HUES6 (cell line): ENCODE measurements around the gene NRL.

Source experiments
- H3K27ac ChIP-seq: 2 replicates; pipeline ENCODE4 v1.7.0; 2013; ENCODE audit warnings: low read depth, mild to moderate bottlenecking, low read length, inconsistent platforms
- H3K27me3 ChIP-seq: 2 replicates; pipeline ENCODE4 v1.6.1; 2013; ENCODE audit warnings: low read length; ENCODE audit not compliant: control insufficient read depth, insufficient read depth
- H3K36me3 ChIP-seq: 2 replicates; pipeline ENCODE4 v1.6.1; 2013; ENCODE audit warnings: low read length; ENCODE audit not compliant: control insufficient read depth, insufficient read depth
- H3K4me1 ChIP-seq: 2 replicates; pipeline ENCODE4 v1.6.1; 2013; ENCODE audit warnings: low read length; ENCODE audit not compliant: control insufficient read depth, insufficient read depth
- H3K4me3 ChIP-seq: 2 replicates; pipeline ENCODE4 v1.5.1; 2013; ENCODE audit warnings: low read depth, low read length
- H3K9ac ChIP-seq: one replicate; pipeline ENCODE4 v1.6.1; 2013; ENCODE audit warnings: mild to moderate bottlenecking, low read length
- H3K9me3 ChIP-seq: 2 replicates; pipeline ENCODE4 v1.6.1; 2013; ENCODE audit warnings: low read depth, low read length; ENCODE audit not compliant: control insufficient read depth, insufficient read depth

The NRL gene

GRCh38 chr14:24069411-24069735, 45.4 kb downstream of the NRL start:
- peaks cover 14% of the 10 kb centered on the region; the same call in 1 of the 2 replicates for H3K27me3 ChIP-seq
- no peak overlapping the region for H3K9ac ChIP-seq
- no peak overlapping the region for H3K4me3 ChIP-seq
- no peaks in the 10 kb centered on the region for H3K4me1 ChIP-seq
- no peak overlapping the region for H3K27ac ChIP-seq
- no peaks in the 10 kb centered on the region for H3K9me3 ChIP-seq
- no peaks in the 10 kb centered on the region for H3K36me3 ChIP-seq

GRCh38 chr14:24068711-24069410, 45.9 kb downstream of the NRL start:
- H3K27me3 ChIP-seq = peaks cover 14% of the 10 kb centered on the region; the same call in 1 of the 2 replicates

GRCh38 chr14:24067133-24068082, 47.3 kb downstream of the NRL start:
- Histone ChIP-seq H3K27ac (no peak overlapping the region), H3K4me1 (no peaks in the 10 kb centered on the region), H3K4me3 (no peak overlapping the region), H3K9ac (no peak overlapping the region), H3K27me3 (peaks cover 14% of the 10 kb centered on the region; the same call in 1 of the 2 replicates), H3K9me3 (no peaks in the 10 kb centered on the region), H3K36me3 (no peaks in the 10 kb centered on the region)

More at GRCh38 chr14:24068711-24069410, 45.9 kb downstream of the NRL start:
- Histone ChIP-seq H3K27ac (no peak overlapping the region), H3K9me3 (no peaks in the 10 kb centered on the region), H3K4me3 (no peak overlapping the region), H3K9ac (no peak overlapping the region), H3K4me1 (no peaks in the 10 kb centered on the region), H3K36me3 (no peaks in the 10 kb centered on the region)

GRCh38 chr14:24066496-24067132, 48.1 kb downstream of the NRL start:
- no peaks in the 10 kb centered on the region for H3K36me3 ChIP-seq
- H3K9ac ChIP-seq = no peak overlapping the region
- no peak overlapping the region for H3K27ac ChIP-seq
- no peak overlapping the region for H3K4me3 ChIP-seq
- no peaks in the 10 kb centered on the region for H3K4me1 ChIP-seq
- peaks cover 14% of the 10 kb centered on the region; the same call in 1 of the 2 replicates for H3K27me3 ChIP-seq
- no peaks in the 10 kb centered on the region for H3K9me3 ChIP-seq

GRCh38 chr14:24065408-24065807, 49.3 kb downstream of the NRL start:
- Histone ChIP-seq H3K4me3 (no peak overlapping the region), H3K9me3 (no peaks in the 10 kb centered on the region), H3K27ac (no peak overlapping the region), H3K27me3 (peaks cover 7% of the 10 kb centered on the region; the same call in 1 of the 2 replicates), H3K9ac (no peak overlapping the region), H3K36me3 (no peaks in the 10 kb centered on the region), H3K4me1 (no peaks in the 10 kb centered on the region)

DNA sequence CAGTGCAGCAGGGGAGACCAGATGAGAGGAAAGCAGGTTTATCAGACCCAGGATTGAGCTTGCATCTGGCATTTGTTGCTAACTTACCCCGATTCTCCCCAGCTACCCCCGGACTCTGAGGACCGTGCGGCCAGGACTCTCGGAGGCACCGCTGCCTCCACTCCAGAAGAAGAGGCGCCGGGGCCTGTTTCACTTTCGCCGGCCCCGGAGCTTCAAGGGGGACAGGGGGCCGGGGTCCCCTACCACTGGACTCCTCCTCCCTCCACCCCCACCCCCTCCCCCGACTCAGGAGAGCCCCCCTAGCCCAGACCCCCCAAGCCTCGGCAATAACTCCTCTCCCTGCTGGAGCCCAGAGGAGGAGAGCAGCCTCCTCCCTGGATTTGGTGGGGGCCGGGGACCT, 49.9 kb downstream of the NRL start:
- peaks cover 2% of the 10 kb centered on the region; the same call in 1 of the 2 replicates for H3K27me3 ChIP-seq
- H3K4me1 ChIP-seq = no peaks in the 10 kb centered on the region
- no peak overlapping the region for H3K9ac ChIP-seq
- no peaks in the 10 kb centered on the region for H3K36me3 ChIP-seq
- H3K4me3 ChIP-seq = no peak overlapping the region
- H3K27ac ChIP-seq = no peak overlapping the region
- H3K9me3 ChIP-seq = no peaks in the 10 kb centered on the region

GRCh38 chr14:24064091-24064795, 50.5 kb downstream of the NRL start:
- H3K4me3 ChIP-seq = no peak overlapping the region
- H3K36me3 ChIP-seq = no peaks in the 10 kb centered on the region
- no peaks in the 10 kb centered on the region for H3K27me3 ChIP-seq
- no peaks in the 10 kb centered on the region for H3K9me3 ChIP-seq
- no peaks in the 10 kb centered on the region for H3K4me1 ChIP-seq
- no peak overlapping the region for H3K9ac ChIP-seq
- no peak overlapping the region for H3K27ac ChIP-seq

- no peaks in the 10 kb centered on the region for H3K36me3 ChIP-seq
- no peak overlapping the region for H3K27ac ChIP-seq
- H3K9me3 ChIP-seq = no peaks in the 10 kb centered on the region
- peaks cover 5% of the 10 kb centered on the region; the same call in 1 of the 2 replicates for H3K4me1 ChIP-seq
- no peak overlapping the region for H3K4me3 ChIP-seq
- H3K27me3 ChIP-seq = no peaks in the 10 kb centered on the region
- H3K9ac ChIP-seq = no peak overlapping the region
These were observed 51.4 kb downstream of the NRL start for GRCh38 chr14:24063263-24063836.

DNA sequence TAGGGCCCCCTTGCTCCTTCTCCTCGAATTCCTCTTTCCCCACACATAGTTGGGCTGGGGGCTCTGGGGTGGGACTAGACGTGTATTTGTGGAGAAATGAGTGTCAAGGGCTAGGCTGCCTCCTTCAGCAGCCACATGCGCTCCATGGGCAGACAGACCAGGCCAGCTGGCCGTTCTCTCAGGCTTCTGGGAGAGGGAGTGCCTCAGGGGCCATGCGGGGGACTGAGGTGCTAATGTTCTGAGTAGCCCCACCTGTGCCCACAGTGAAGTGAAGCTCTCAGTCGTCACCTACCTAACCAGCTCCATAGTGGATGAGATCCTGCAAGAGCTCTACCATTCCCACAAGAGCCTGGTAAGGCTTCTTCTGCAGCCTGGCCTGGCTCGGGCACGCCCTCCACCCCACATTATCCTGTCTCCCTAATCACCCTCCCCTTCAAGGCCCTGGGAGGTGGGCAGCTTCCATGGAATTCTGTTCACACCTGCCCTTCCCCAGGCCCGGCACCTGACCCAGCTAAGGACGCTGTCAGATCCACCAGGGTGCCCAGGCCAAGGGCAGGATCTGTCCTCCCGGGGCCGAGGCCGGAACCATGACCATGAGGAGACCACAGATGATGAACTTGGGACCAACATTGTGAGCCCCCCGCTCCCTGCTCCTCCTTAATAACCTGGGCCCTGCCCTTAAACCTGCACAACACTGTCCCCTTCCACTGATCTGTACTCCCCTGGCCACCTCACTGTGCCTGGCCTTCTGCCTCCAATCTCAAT, 52.4 kb downstream of the NRL start:
- H3K27ac ChIP-seq = no peak overlapping the region
- no peak overlapping the region for H3K9ac ChIP-seq
- H3K9me3 ChIP-seq = no peaks in the 10 kb centered on the region
- no peaks in the 10 kb centered on the region for H3K36me3 ChIP-seq
- no peak overlapping the region for H3K4me3 ChIP-seq
- no peaks in the 10 kb centered on the region for H3K27me3 ChIP-seq
- H3K4me1 ChIP-seq = peaks cover 5% of the 10 kb centered on the region; the same call in 1 of the 2 replicates
